ELF-1 (cell line): ENCODE measurements around the gene OR8S1.
"Not testable (repeated sequence)": the region's sequence is repeated elsewhere in the genome, so short reads cannot be mapped to it uniquely, and the experiment has no call there.

Source experiments
- DNase-seq: peaks from one replicate; pipeline ENCODE4 v3.0.0-alpha.2; 2016; ENCODE audit warnings: low read depth, low spot score

The OR8S1 gene, protein sequence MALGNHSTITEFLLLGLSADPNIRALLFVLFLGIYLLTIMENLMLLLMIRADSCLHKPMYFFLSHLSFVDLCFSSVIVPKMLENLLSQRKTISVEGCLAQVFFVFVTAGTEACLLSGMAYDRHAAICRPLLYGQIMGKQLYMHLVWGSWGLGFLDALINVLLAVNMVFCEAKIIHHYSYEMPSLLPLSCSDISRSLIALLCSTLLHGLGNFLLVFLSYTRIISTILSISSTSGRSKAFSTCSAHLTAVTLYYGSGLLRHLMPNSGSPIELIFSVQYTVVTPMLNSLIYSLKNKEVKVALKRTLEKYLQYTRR

DNA sequence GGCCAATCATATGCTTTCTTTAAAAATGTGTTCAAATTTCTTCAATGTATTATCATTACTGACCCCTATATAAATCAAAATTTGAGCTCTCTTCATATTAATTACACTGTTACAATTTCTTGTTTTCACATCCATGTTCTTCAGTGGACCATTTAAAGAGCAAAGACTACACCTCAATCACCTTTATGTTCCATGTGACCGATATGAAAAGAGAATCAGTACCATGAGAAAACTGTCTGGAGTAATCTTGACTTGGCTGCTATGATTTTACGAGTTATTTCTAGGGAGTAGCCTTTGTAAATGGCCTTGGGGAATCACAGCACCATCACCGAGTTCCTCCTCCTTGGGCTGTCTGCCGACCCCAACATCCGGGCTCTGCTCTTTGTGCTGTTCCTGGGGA is at the start of gene OR8S1:
TSS of gene OR8S1 (plus strand) at position 301 of the 400 bp plus-strand sequence. CDS start at position 301, 0 bp downstream.
- no peak for DNase-seq

DNA sequence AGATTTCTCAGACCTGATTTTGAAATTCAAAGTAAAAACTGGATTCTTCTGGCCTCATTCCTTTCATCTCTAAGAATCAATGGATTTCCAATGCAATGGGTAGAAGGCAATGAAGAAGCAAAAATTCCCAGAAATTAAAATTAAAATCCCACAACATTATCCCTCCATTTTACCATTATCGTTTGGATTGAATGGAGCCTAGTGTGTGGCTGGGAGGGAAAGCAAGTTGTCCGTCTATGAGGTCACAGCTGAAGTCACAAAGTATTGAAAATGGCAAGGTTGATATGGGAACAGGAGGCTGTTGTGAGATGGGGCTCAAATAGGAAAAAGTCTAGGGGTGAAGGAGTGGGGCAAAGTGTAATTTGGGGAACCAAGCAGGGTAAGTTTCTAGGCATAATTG is 43.2 kb upstream of the OR8S1 start, which contains the start of gene C12orf54:
TSS of gene C12orf54 (plus strand) at position 301 of the 400 bp plus-strand sequence. CDS start 799 bp downstream, outside the sequence.
- no peak for DNase-seq

DNA sequence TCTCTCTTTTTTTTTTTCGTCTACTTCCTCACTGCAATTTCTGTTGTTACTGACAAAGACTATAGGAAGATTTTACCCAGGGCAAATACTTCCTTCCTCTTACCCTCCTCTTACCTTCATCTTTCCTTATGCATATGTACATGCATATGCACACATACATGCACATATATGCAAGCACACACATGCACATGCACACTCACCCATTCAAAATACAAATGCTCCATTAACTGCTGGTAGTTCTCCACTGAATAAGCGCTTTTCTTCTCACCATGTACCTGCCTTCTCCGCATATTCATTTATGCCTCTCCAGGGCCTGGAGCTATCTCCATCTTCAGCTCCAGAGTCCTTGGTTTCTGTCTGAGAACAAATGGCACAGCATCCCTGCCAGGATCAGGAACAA is 42.5 kb upstream of the OR8S1 start:
- no peak for DNase-seq

DNA sequence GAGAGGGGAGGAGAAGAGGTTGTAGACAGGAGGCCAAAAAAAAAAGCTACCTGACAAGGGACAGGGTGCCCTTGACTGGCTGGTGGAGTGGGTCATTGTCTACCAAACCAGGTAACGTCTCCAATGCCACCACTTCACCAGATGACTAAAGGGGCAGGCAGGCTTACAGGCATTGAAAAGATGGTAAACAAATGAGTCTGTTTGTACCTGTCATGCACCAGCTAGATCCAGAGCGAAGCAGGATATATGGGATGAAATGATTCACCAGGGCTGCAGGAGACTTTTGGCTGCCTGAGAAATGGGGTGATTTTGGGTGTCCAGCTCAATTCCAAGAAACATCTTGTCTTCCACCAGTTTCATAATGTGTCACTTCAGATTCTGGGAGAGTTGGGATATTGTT is 39.2 kb upstream of the OR8S1 start:
- no peak for DNase-seq

DNA sequence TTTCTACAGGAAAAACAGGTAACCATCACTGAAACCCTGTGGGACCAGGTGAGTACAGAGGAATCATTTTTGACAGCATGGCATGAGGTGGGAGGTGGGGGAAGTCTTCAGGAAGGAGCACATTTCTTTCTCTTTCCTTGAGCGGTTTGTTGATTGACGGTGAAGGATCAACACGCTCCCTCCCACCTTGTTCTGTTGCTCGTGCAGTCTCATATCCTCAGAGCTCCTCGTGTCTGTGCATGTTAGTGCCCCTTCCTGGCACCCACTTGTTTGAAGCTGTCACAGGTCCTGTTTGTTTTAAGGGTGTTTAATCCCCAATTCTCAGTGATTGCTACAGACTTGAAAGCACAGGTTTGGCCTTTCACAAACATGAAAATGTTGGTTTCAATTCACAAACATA is 38.8 kb upstream of the OR8S1 start:
- DNase-seq: no peak

DNA sequence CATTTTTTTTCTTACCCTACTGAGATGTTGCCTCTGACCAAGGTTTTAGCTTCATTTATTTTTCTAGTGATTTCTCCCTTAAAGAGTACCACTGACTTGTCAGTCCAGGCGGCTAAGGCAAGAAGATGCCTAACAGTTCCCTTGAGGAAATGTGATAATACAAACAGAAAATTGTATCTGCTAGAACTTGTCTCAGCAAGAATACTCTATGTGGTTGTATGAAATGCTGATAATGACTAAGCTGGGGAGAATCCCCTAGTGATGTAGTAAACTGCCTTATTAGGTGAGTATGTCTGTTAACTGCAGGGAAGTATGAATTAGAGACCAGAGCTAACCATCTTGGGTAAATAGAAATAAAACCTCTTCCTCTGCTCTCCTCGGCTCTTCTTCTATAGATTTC is 36.4 kb upstream of the OR8S1 start:
- DNase-seq: no peak

DNA sequence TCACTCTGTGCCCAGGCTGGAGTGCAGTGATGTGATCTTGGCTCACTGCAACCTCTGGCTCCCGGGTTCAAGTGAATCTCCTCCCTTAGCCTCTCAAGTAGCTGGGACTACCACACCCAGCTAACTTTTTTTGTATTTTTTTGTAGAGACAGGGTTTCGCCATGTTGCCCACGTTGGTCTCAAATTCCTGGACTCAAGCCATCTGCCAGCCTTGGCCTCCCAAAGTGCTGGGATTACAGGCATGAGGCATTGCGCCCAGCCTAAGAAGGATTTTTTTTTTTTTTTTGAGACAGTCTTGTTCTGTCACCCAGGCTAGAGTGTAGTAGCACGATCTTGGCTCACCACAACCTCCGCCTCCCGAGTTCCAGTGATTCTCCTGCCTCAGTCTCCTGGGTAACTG is 36.0 kb upstream of the OR8S1 start:
- not testable (repeated sequence) for DNase-seq

DNA sequence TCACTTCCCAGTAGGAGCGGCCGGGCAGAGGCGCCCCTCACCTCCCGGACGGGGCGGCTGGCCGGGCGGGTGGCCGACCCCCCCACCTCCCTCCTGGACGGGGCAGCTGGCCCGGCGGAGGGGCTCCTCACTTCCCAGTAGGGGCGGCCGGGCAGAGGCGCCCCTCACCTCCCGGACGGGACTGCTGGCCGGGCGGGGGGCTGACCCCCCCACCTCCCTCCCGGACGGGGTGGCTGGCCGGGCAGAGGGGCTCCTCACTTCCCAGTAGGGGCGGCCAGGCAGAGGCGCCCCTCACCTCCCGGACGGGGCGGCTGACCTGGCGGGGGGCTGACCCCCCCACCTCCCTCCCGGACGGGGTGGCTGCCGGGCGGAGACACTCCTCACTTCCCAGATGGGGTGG is 25.2 kb upstream of the OR8S1 start:
- DNase-seq: not testable (repeated sequence)

DNA sequence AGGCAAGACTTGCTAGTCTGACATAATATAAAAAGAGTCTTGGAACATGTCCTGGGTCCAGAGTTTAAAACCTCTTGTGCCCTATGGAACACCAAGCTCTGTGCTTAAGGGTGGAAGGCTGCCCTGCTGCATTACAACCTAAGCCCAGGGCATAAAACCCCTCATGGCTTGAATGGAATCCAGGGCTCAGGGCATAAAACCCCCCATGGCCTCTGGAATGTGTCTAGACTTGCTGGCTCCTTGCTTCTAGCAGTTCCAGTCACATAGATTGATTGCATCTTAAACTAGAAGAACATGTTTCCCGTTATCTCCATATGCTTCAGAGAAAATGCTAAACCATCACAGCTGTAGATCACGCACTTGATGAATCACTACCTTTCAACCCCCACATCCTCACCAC is 18.6 kb upstream of the OR8S1 start:
- peak; percentile 67 for DNase-seq

DNA sequence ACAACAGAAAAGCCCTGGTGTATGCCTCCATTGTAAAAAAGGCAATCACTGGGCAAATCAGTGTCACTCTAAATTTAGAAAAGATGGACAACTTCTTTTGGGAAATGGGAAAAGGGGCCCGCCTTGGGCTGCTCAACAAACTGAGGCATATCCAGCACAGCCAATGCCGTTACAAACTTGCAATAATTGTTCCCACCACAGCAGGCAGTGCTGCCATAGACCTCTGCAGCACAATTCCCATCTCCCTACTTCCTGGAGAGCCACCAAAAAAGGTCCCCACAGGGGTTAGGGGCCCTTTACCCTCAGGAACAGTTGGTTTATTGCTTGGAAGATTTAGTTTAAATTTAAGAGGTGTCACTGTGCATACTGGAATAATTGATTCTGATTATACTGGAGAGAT is 16.4 kb upstream of the OR8S1 start:
- no peak for DNase-seq

DNA sequence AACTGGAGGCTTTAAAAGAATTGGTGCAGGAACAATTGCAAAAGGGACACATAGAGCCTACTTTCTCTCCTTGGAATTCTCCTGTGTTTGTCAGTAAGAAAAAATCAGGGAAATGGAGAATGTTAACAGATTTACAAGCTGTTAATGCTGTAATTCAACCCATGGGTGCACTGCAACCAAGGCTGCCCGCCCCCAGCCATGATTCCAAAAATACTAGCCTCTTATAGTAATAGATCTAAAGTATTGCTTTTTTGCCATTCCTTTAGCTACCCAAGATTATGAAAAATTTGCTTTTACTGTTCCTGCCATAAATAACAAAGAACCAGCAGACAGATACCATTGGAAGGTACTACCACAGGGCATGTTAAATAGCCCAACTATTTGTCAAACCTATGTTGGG is 15.3 kb upstream of the OR8S1 start:
- DNase-seq: no peak

DNA sequence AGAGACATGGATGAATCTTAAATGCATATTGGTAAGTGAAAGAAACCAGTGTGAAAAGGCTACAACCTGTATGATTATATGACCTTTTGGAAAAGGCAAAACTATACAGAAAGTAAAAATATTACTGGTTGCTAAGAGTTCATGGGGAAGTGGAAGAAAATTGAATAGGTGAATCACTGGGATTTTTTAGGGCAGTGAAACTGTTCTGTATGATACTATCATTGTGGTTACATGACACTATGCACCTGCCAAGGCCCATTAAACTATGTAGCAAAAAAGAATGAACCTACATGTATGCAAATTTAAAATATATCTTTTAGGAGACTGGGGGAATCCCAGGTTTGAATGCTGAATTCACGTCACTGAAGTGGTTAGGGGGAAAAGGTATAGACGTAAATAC is 12.6 kb upstream of the OR8S1 start:
- DNase-seq: no peak

DNA sequence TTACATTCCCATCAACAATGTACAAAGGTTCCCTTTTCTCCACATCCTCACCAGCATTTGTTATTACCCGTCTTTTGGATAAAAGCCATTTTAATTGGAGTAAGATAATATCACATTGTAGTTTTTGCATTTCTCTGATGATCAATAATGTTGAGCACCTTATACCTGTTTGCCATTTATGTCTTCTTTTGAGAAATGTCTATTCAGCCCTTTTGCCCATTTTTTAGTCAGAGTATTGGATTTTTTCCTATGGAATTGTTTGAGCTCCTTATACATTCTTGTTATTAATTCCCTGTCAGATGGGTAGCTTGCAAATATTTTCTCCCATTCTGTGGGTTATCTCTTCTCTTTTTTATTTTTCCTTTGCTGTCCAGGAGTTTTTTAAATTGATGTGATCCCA is 10.7 kb upstream of the OR8S1 start:
- no peak for DNase-seq

DNA sequence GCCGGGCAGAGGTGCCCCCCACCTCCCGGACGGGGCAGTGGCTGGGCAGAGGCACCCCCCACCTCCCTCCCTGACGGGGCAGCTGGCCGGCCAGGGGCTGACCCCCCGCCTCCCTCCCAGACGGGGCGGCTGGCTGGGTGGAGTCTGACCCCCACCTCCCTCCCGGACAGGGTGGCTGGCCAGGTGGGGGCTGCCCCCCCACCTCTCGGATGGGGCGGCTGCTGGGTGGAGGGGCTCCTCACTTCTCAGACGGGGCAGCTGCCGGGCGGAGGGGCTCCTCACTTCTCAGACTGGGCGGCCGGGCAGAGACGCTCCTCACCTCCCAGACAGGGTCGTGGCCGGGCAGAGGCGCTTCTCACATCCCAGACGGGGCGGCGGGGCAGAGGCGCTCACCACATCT is 5.1 kb upstream of the OR8S1 start:
- not testable (repeated sequence) for DNase-seq

DNA sequence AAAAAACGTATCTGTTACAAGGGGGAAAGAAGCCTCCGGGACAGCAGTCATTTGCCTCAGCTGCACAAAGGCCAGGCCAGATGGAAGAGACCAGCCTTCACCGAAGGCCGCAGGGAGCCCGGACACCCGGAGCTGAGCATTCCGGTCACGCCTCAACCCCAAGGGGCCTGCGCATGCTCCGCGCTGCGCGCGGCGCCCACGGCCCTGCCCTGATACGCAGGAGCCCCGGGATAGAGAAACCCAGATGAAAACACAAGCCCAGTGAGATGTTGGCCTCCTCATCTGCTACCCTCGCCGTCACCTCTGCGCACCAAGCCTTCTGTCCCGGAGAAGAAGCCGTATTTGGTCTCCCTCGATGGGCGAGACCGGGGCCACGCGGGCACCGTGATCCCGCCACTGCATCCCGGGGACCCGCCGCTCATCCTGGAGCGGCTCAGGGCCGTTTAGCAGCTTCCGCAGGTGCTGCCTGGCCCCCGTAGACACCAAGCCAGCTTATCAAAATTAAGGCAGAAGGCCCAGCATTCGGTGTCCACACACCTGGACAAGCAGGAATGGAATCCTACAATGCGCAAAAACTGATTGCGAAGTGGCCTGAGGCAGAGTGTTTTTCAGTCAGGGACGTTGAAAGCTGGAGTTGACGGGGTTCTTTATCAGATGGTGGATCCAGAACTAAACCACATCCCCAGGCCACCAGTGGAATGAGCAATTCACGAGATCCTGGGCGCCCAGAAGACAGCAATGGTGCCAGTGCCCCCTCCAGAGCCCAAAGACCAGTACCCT is 2.6 kb downstream of the OR8S1 start:
- DNase-seq: peak; percentile 4

DNA sequence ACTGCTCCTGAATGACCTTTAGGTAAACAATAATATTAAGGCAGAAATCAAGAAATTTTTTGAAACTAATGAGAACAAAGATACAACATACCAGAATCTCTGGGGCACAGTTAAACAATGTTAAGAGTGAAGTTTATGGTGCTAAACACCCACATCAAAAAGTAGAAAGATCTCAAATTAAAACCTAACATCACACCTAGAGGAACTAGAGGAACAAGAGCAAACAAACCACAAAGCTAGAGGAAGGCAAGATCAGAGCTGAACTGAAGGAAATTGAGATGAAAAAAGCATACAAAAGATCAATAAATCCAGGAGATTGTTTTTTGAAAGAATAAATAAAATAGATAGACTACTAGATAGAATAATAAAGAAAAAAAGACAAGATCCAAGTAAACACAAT is 7.2 kb downstream of the OR8S1 start:
- no peak for DNase-seq

DNA sequence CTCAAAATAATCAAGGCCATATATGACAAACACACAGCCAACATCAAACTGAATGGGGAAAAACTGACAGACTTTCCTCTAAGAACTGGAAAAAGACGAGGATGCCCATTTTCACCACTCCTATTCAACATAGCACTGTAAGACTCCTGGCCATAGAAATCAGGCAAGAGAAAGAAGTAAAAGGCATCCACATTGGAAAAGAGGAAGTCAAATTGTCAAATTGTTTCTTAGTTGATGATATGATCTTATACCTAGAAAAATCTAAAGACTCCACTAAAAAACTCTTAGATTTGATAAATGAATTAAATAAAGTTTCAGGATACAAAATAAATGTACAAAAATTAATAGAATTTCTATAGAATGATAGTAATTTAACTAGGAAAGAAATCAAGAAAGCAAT is 11.2 kb downstream of the OR8S1 start:
- DNase-seq: no peak

DNA sequence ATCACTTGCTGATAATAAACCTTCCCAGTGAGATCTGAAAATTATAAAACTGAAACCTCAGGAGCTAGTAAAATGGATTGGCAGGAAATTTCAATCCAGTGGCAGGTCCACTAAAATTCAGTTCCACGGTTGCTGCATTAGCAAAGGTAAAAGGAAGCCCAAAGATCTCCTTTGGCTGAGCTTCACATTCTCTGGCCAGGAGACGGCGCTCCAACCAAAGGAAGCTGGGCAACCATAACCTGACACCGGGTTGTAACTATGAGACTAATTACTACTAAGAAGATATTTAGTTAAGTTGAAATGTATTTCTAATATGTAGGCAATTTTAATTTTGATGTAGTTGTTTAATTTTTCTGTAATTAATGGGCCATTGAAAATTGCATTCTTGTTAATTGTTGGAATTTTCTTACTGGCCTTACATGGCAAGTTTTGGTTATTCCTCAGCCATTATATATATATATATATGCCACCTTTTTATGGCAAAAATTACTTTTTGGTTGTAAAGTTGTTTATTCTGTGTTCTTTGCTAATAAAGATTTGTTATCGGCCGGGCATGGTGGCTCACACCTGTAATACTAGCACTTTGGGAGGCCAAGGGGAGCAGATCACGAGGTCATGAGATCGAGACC is 17.0 kb downstream of the OR8S1 start:
- DNase-seq: peak; percentile 54

DNA sequence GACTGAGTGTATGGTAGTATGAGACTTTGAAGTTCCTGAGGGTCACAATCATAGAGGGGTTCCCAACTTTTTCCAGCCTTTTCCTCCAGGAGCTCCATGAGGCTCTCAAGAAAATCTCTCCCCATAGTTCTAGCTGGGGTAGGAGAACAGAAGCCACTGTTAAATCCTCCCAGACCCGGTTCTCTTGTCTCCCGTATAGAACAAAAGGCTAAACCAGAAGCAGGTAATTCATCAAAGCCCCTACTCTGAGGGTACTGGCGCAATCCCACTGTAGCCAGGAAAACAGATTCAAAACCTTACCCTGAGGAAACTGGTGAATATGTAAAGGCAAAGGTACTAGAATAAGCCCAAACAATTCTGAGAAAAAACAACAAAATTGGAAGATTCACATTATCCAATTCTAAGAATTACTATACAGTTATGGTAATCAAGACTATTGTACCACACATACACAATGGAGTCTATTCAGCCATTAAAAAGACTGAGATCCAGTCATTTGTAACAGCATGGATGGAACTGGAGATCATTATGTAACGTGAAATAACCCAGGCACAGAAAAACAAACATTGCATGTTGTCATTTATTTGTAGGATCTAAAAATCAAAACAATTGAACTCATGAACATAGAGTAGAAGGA is 20.5 kb downstream of the OR8S1 start:
- no peak for DNase-seq

DNA sequence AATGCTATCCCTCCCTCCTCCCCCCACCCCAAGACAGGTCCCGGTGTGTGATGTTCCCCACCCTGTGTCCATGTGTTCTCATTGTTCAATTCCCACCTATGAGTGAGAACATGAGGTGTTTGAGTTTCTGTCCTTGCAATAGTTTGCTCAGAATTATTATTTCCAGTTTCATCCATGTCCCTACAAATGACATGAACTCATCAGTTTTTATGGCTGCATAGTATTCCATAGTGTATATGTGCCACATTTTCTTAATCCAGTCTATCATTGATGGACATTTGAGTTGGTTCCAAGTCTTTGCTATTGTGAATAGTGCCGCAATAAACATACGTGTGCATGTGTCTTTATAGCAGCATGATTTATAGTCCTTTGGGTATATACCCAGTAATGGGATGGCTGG is 21.6 kb downstream of the OR8S1 start:
- not testable (repeated sequence) for DNase-seq

DNA sequence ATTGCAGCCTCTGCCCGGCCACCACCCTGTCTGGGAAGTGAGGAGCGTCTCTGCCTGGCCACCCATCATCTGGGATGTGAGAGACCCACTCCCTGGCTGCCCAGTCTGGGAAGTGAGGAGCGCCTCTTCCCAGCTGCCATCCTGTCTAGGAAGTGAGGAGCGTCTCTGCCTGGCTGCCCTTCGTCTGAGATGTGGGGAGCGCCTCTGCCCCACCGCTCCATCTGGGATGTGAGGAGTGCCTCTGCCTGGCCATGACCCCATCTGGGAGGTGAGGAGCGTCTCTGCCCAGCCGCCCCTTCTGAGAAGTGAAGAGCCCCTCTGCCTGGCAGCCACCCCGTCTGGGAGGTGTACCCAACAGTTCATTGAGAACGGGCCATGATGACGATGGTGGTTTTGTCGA is 26.2 kb downstream of the OR8S1 start:
- not testable (repeated sequence) for DNase-seq
